Heart left ventricle (tissue), 16 donors: Measurements from ENCODE around the gene DTX3. TPM values are rescaled to one million over a fixed set of nuclear protein-coding genes. Genes with fewer than 3 reads are reported as not detected.

Source experiments
- ATAC-seq, 4 donors: fragments of 200-7000 bp; cut with Tn5 transposase; one replicate each; pipeline ENCODE4 v1.9.1; 2020 to 2022; ENCODE audit warnings: moderate library complexity in 4 of 4, mild to moderate bottlenecking in 3 of 4, moderate number of reproducible peaks in 1 of 4
- DNase-seq, 5 donors: peaks; one replicate each; pipeline ENCODE4 v3.0.0-alpha.2; 2020
- H3K27ac ChIP-seq, 12 donors: fragments of 200-600 bp; sonication (generic) in 4 of 12; one replicate each; pipeline versions ENCODE4 v1.5.0 to v1.8.0; 2016 to 2022; ENCODE audit warnings: mild to moderate bottlenecking in 2 of 12
- H3K27me3 ChIP-seq, 9 donors: fragments of 200-600 bp; sonication (generic) in 2 of 9; one replicate each; pipeline versions ENCODE4 v1.5.1 to v1.8.0; 2016 to 2022; ENCODE audit warnings: mild to moderate bottlenecking in 3 of 9
- H3K36me3 ChIP-seq, 9 donors: fragments of 200-600 bp; sonication (generic) in 2 of 9; one replicate each; pipeline versions ENCODE4 v1.5.0 to v1.8.0; 2018 to 2022; ENCODE audit warnings: mild to moderate bottlenecking in 2 of 9
- H3K4me1 ChIP-seq, 12 donors: fragments of 200-600 bp; sonication (generic) in 4 of 12; one replicate each; pipeline versions ENCODE4 v1.5.0 to v1.8.0; 2016 to 2022; ENCODE audit warnings: mild to moderate bottlenecking in 3 of 12
- H3K4me3 ChIP-seq, 12 donors: fragments of 200-600 bp; sonication (generic) in 4 of 12; one replicate each; pipeline versions ENCODE4 v1.5.0 to v1.8.0; 2017 to 2022; ENCODE audit warnings: mild to moderate bottlenecking in 9 of 12, moderate library complexity in 4 of 12
- H3K9me3 ChIP-seq, 12 donors: fragments of 200-600 bp; sonication (generic) in 4 of 12; one replicate each; pipeline versions ENCODE4 v1.5.0 to v1.8.0; 2016 to 2022; ENCODE audit warnings: mild to moderate bottlenecking in 1 of 12
- CTCF ChIP-seq, 12 donors: fragments of 200-600 bp; sonication (generic) in 4 of 12; IDR thresholded peaks; one replicate each; pipeline versions ENCODE4 v1.5.0 to v1.8.0; 2018 to 2022; ENCODE audit warnings: antibody characterized with exemption in 12 of 12, mild to moderate bottlenecking in 5 of 12
- POLR2A ChIP-seq, 2 donors: fragments of 450-650 bp; IDR thresholded peaks; one replicate each; pipeline ENCODE4 v1.6.1; 2017; ENCODE audit warnings: antibody characterized with exemption in 2 of 2, mild to moderate bottlenecking in 2 of 2, moderate library complexity in 2 of 2
- WGBS, 4 donors: extraction: QIAGEN DNeasy Blood & Tissue Kit in 2 of 4; methylation state at CpG; one replicate each; pipeline versions ENCODE4 v1.1.5 to v1.1.7; 2013 to 2018; 5-methylcytosine and 5-hydroxymethylcytosine counted together
- intact Hi-C, 10 donors: fragments of 100-400 bp; cut with DNase I; formaldehyde crosslinking; loops; one replicate each; pipeline versions ENCODE4 v1.11.1 to v1.14.2; 2022
- polyA plus RNA-seq, 2 donors: library from polyadenylated mRNA; stranded (reverse); fragments of 200-250 nt; gene quantifications; one replicate each; pipeline ENCODE4 v1.2.3, GENCODE V29; 2013
- total RNA-seq, 9 donors: library from RNA; depleted of rRNA in 2 of 9; stranded (reverse); fragments of >200 nt in 2 of 9; fragmentation: NEBNext Ultra II Directional in 3 of 9; extraction: Animal tissue kit (Norgen Biotek cat#: 25700) in 3 of 9; gene quantifications; one replicate each; pipeline versions ENCODE4 v1.1.0 to v1.2.4, GENCODE V29; 2016 to 2023
- donor health status: ischemic (EF 13 %, LVEDD 7.1; RV severe dilation, severe dysfunction).
- donor health status: healthy with polysubstance abuse.
- donor health status: DM: no; HTN: yes; CAD: no.
- donor health status: DM: no; HTN: no; CAD: no.
- donor health status: ischemic (EF 25% LVEDD 6.9; RV normal size, moderate dysfunction).
- donor health status: ischemic (EF 25% LVEDD 5.7; RV mildly dilated, moderate dysfunction).
- donor health status: healthy.
- donor health status: DM: yes; HTN: yes; CAD: no.
- donor health status: ischemic (EF 35%, LVEDD 5.7; RV mildly dilated, moderate dysfunction).
- donor health status: nonischemic (EF 11% LVEDD 7.7; RV severe dilation, severe dysfunction).
- donor health status: DM: yes; HTN: yes; CAD: no.
- donor health status: PGD.
- donor health status: ischemic (EF 29% LVEDD 5.4; RV normal size, mild dysfunction).
- donor health status: nonischemic (EF 23%, LVEDD 6.1; RV moderate dilation, normal function).

DTX3 gene
- total and polyA plus RNA-seq, 11 donors = 15.6 to 30.7 (median 22.4) TPM

DNA sequence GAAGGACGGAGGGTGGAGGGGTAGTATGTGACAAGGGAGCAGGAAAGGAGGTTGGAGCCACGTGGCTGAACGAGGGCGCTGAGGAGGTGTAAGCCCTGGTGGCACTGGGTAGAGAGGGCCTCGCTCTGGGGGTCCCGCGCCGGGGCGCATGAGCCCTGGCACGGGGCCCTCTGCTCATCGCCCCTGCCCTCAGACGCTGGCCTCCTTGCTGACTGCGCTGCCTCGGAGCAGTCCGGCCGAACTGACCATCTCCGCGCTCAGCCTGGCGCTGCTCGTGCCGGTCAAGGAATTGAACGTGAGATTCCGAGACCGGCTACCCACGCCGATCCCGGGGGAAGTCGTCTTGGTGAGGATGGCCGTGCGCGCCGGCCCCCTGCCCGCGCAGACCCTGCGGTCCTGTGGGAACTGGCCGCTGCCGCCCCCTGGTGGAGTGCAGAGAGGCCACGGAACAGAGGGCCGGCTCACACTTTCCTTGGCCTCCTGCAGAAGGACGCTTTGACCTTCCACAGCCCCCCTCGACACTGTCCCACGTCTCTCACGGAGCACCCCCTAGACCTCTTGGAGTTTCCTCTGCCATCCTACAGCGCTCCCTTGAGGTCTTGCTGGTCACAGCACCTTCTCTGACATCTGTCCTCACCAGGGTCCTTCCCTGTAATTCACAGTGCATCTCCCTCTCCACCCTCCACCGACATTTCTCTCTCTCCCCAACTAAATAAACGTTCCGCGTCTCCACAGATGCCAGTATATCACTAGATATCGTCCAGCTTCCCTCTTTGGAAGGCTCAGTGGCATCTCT, 17.1 kb downstream of the DTX3 start:
- Histone ChIP-seq H3K36me3 (peaks cover 0 to 10% (median 0%) of the 10 kb centered on the region in 9 donors), H3K9me3 (no peaks in the 10 kb centered on the region), H3K4me1 (peaks cover 0 to 42% (median 17%) of the 10 kb centered on the region in 12 donors), H3K4me3 (peak overlapping the region; percentile 20 to 66 (median 47)), H3K27ac (no peak overlapping the region), H3K27me3 (peaks cover 6 to 72% (median 31%) of the 10 kb centered on the region in 9 donors)
- peak in 4 of 5 donors; percentile 56 to 79 (median 73) for DNase-seq
- peak; percentile 65 to 75 (median 70) for ATAC-seq
- WGBS, 4 donors = 2% methylated on average over 18 to 49 of the region's 49 CpGs
- intact Hi-C loops = loop anchor here in 9 of 10 donors (1.0 to 10.0 kb wide), 7 partner anchors 23 to 167 kb away; partner anchors contain the start of genes GLI1 (in 2 of the 9) and INHBE (in 2 of the 9)
- no peak for TF ChIP-seq POLR2A (IDR thresholded peaks at IDR 0.05)
- TF ChIP-seq CTCF (IDR thresholded peaks at IDR 0.05) = peak; percentile 87 to 98 (median 94)

DNA sequence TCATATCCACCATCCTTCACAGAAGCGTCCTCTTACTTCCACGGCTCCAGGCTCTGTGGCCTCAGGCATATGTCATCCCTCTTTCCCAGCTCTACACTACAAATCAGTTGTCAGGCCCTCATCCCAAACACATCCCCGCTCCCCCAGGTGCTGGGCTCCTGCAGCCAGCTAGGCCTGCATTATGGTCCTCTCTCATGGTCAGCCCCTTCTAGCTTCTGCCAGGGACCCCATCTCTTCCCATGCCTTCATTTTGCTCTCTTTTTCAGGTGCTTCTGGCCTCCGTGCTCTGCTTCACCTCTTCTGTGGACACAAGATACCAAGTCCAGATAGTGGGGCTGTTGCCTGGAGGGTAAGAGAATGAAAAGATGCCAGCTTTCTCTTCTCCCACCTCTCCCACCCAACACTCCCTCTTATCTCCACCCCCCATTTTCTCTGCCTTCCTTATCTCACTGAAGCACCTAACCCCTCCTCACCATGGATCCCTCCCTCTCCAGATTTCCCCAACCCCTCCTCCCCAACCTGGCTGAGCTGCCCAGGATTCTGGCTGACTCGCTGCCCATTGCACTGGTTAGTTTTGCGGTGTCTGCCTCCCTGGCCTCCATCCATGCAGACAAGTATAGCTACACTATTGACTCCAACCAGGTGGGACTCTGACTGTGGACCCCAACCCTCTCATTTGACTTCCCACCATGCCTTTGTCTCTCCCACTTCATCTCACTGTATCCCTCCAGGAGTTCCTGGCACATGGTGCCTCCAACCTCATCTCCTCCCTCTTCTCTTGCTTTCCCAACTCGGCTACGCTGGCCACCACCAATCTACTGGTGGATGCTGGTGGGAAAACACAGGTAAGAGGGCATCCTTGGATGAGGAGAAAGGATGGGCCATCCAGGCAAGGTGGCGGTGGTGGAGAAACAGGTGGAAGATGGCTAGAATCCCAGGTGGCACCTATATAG, 17.9 kb downstream of the DTX3 start:
- no peak overlapping the region for H3K4me3 ChIP-seq
- H3K4me1 ChIP-seq = peaks cover 0 to 48% (median 17%) of the 10 kb centered on the region in 12 donors
- DNase-seq (no peak), ATAC-seq (no peak)
- H3K27ac ChIP-seq = no peak overlapping the region
- H3K9me3 ChIP-seq = no peaks in the 10 kb centered on the region
- peaks cover 0 to 10% (median 0%) of the 10 kb centered on the region in 9 donors for H3K36me3 ChIP-seq
- TF ChIP-seq CTCF (IDR thresholded peaks at IDR 0.05) (no peak), POLR2A (IDR thresholded peaks at IDR 0.05) (no peak)
- WGBS, 4 donors = 87 to 92% (median 90%) methylated on average over 9 of the region's 9 CpGs
- peaks cover 6 to 80% (median 35%) of the 10 kb centered on the region in 9 donors for H3K27me3 ChIP-seq
- intact Hi-C loops = loop anchor here in 5 of 10 donors (1.0 to 10.0 kb wide), 5 partner anchors 39 to 168 kb away; partner anchors contain the start of genes GLI1 (in 2 of the 5) and INHBE (in 2 of the 5)

GRCh38 chr12:57623385-57623784, 18.8 kb downstream of the DTX3 start:
- Histone ChIP-seq H3K36me3 (peaks cover 0 to 10% (median 0%) of the 10 kb centered on the region in 9 donors), H3K27ac (no peak overlapping the region), H3K9me3 (no peaks in the 10 kb centered on the region), H3K4me3 (no peak overlapping the region), H3K27me3 (peaks cover 7 to 87% (median 43%) of the 10 kb centered on the region in 9 donors), H3K4me1 (peaks cover 0 to 43% (median 15%) of the 10 kb centered on the region in 12 donors)
- no peak for TF ChIP-seq POLR2A (IDR thresholded peaks at IDR 0.05)
- TF ChIP-seq CTCF (IDR thresholded peaks at IDR 0.05) = no peak
- ATAC-seq = no peak
- 79 to 88% (median 87%) methylated on average over 2 of the region's 2 CpGs for WGBS, 4 donors
- intact Hi-C loops = loop anchor here in 5 of 10 donors (2.0 to 10.0 kb wide), 4 partner anchors 41 to 169 kb away; partner anchors contain the start of genes GLI1 (in 2 of the 5) and INHBE (in 2 of the 5)
- no peak for DNase-seq
